ENCODE data around the gene BTBD16.

The BTBD16 gene

GRCh38 chr10:122311716-122312115 is 40.6 kb downstream of the BTBD16 start:
- no peak for DNase-seq (ENCODE audit: low spot score)

DNA sequence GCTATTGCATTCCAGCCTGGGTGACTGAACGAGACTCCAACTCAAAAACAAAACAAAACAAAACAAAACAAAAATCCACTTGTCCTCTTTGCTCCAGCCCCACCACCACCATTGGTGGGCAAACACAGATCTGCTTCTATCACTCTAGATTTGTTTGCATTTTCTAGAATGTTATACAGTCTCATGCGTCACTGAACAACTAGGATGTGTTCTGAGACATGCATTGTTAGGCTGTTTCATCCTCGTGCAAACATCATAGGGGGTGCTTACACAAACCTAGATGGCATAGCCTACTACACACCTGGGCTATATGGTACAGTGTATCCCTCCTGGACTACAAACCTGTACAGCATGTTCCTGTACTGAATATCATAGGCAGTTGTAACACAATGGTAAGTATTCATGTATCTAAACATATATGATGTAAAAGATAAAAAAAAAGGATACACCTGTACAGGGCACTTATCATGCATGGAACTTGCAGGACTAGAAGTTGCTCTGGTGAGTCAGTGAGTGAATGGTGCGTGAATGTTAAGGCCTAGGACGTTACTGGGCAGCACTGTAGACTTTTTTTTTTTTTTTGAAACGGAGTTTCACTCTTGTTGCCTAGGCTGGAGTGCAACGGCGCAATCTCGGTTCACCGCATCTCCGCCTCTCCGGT is 45.3 kb downstream of the BTBD16 start:
- DNase-seq (ENCODE audit: low spot score), result no peak

DNA sequence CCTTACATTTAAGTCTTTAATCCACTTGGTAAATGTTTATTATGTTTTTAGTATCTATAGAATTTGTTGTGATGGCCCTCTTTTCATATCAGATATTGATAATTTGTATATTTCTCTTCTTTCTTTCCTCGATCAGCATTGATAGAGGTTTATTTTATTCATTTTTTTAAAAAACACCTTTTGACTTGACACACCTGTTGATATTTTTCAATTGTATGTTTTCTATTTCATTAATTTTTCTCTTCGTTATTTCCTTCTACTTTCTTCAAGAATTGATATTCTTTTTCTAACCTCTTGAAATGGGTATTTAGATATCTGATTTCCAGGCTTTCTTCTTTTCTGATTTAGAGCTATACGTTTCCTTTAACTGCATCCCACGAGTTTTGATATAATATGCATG is 50.9 kb downstream of the BTBD16 start:
- DNase-seq (ENCODE audit: low spot score), result no peak

GRCh38 chr10:122323189-122323588 is 52.1 kb downstream of the BTBD16 start:
- DNase-seq (ENCODE audit: low spot score), result no peak

DNA sequence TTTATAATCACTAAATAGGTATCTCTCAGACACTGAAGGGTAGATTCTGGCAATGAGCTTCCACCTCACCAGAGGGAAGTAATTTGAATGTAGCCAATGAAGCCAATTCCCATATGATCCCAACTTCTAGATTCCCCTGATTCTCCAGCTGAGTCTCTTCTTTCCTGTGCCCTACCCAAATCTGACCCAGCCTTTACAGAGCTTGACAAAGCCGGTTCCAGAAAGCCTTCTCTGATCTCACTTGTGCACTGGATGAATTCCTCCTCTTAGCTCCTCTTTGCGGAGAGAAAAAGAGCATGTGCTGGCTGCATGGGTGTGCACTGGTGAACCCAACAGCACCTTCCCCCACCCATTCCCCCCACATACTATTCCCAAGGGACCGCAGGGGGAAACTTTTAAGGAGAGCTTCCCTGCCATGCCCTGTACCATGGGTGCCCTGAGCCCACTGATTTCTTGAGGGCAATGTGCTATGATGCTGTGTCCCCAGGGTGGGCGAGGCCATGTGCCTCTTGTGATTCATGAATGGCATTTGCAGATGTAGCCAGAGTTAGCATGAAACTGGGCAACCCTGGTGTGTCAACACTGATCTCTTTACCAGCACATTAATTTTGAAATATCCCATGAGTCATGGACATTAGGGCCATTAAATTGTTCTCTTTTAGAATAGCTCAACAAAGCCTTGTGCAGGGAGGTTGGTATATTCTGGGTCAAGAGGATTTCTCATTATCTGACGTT is 53.0 kb downstream of the BTBD16 start:
- DNase-seq (ENCODE audit: low spot score), result no peak

GRCh38 chr10:122325235-122325634 is 54.1 kb downstream of the BTBD16 start:
- no peak for DNase-seq (ENCODE audit: low spot score)

- DNase-seq (ENCODE audit: low spot score), result no peak
Observed at GRCh38 chr10:122326385-122326784, 55.3 kb downstream of the BTBD16 start.

DNA sequence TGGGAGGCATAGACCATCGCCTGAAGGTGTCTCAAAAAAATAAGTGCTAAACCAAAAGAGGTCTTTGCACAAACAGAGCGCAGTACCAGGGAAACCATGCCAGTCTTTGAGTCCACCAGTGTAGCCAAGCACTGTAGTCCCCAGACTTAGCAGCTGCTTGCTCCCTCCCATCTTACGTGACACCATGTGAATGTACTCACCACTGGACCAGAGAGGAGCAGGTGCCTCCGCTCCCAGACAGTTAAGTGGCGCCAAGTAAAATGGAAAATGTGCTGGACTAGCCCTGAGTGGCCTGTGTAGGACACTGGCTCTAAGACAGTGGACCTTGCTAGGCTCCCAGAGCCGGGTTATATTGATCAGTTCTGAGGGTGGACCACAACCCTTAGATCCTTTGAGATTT is 55.7 kb downstream of the BTBD16 start:
- DNase-seq (ENCODE audit: low spot score), result no peak

DNA sequence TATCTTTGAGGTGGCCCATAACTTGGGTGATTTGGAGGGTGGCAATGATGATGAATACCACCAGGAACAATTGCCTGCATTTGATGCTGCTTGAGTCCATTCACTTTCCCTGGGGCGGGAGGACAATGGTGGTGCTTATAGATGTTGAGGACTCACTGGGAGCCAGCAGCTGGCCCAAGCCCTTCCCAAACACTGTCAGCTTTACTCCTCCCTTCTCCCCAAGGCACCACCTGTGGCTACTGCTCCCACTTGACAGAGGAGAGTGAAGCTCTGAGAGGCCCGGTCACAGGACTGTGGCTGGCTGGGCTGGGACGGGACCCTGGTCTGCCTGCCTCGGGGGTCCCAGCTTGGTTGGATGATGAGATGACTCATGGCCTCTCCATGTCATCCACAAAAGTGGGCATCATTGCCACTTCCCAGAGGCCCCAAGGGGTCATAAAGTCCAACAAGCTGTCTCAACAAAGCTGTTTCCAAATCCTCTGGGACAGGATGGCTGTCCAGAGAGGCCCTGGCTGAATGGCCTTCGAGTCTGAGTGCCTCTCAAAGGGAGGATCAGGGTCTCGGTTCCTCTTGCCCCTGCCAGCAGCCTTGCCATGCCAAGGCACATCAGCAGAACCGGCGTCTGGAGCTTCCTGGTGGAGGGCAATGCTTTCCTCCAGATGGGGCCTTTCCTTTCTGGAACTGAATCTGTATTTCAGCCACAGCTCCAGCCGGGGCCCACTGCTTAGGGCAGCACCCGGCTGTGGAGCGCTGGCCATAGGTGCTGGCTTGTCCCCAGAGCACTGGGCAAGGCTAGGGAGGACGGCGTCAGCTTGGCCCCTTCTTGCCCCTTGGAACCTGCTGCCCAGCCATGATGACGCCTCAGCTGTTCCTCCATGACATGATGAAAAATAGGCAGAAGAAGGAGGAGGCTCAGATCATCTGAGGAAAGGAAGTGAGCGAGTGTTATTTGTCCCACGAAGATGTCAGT is 56.4 kb downstream of the BTBD16 start:
- DNase-seq (ENCODE audit: low spot score), result no peak

GRCh38 chr10:122328676-122329075 is 57.6 kb downstream of the BTBD16 start:
- no peak for DNase-seq (ENCODE audit: low spot score)

DNA sequence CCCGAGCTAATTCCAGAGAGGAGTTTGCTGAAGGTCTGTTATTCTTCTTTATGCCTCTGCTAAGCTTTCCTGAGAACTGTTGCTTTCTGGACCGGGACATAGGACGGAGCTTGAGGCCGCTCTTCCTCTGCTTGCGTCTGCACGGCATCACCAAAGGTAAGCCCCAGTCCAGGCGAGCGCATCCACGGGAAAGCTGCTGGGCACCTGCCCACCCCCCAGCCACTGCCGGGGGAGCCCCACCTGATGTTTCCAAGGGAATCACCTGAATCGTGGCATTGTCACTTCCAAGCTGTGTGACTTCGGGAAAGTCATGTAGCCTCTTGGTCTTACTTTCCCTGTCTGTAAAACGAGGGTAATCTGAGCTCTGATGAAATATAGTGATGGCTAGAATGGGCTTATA is 58.3 kb downstream of the BTBD16 start:
- no peak for DNase-seq (ENCODE audit: low spot score)

DNA sequence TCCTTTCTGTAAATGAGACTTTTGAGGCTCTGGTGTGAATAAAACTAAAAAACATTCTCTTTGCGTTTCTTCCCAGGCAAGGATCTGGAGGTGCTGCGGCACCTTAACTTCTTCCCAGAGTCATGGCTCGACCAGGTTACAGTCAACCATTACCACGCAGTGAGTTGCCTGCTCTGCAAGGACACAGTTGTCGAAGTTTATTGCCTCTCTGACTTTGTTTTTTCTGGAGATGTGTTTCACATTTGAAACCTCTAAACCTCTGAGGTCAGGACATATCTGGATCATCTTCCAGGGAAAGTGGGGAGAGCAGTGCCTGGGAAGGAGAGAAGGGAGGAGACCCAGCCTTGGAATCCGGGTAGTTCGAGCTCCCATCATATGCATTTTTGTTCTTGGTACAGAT is 60.0 kb downstream of the BTBD16 start:
- DNase-seq (ENCODE audit: low spot score), result no peak

DNA sequence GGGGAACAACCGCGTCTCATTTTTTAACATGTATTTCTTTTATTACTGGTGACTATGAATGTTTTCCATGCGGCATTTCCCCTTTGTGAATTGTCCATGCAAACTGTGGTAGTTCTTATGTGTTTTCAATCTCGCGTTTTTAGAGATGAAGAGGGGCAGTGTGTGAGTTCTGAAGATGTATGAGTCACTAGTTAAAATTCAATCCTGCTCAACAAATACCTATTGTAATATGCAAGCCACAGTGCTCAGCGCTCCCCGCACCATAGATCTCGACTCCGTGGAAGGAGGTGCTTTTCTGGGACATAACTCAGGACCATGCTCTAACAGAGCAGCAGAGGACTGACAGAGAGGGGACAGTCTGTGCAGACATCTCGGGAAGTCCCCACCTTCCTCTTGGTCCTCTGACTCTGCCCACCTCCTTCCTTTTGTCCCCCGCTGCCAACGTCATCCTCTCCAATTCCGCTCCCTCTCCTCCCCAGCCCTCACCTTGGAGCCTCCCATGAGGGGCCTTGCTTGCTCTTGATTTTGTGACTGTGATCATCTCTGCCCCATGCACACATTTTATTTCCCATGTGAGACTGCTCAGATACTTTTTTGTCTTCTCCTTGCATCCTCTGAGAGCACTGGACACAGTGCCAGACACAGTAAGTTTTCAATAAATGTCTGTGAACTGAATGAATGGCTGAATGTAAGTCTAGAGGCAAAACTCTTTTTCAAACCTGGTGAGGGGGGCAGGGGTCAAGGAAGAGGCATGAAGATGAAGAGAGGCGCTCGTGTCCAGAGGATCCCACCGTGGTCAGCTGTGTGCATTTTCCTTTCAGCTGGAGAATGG is 60.7 kb downstream of the BTBD16 start:
- peak; percentile 80 for DNase-seq (ENCODE audit: low spot score)

GRCh38 chr10:122333037-122333436 is 61.9 kb downstream of the BTBD16 start:
- DNase-seq (ENCODE audit: low spot score), result no peak

DNA sequence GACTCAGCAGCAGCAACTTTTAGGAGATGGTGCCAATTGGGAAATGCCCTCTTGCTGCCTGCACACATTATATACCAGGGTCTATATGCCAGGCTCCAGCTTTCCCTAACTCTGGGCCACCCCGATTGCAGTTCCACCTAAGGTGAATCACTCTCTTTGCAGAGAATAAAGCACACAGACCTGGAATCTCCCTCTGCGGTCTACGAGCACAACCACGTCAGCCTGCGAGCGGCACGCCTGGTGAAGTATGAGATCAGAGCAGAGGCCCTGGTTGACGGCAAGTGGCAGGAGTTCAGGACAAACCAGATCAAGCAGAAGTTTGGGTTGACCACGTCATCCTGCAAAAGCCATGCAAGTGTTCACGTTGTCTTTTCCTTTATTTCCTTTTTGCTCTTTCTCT is 65.2 kb downstream of the BTBD16 start:
- no peak for DNase-seq (ENCODE audit: low spot score)

DNA sequence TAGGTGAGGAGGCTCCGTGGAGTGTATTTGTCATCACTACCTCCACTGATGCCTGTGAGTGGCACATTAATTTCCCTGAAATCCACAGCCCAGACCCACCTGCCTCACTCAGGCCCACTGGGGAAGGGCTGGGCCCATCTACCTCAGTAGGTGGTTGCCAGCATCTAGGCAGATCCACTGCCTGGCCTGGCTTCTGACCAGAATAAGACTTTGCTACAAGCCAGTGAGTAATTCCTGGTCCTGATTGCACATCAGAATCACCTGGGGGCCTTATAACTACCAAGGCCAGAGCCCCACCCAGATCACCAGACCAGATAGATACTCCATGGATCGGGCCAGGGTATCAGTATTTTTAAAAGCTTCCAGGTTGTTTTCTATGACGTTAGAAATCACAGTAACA is 65.9 kb downstream of the BTBD16 start:
- DNase-seq (ENCODE audit: low spot score), result no peak

- no peak for DNase-seq (ENCODE audit: low spot score)
Observed at GRCh38 chr10:122338609-122339441, 67.7 kb downstream of the BTBD16 start.

GRCh38 chr10:122341141-122341810 is 70.2 kb downstream of the BTBD16 start:
- no peak for DNase-seq (ENCODE audit: low spot score)

DNA sequence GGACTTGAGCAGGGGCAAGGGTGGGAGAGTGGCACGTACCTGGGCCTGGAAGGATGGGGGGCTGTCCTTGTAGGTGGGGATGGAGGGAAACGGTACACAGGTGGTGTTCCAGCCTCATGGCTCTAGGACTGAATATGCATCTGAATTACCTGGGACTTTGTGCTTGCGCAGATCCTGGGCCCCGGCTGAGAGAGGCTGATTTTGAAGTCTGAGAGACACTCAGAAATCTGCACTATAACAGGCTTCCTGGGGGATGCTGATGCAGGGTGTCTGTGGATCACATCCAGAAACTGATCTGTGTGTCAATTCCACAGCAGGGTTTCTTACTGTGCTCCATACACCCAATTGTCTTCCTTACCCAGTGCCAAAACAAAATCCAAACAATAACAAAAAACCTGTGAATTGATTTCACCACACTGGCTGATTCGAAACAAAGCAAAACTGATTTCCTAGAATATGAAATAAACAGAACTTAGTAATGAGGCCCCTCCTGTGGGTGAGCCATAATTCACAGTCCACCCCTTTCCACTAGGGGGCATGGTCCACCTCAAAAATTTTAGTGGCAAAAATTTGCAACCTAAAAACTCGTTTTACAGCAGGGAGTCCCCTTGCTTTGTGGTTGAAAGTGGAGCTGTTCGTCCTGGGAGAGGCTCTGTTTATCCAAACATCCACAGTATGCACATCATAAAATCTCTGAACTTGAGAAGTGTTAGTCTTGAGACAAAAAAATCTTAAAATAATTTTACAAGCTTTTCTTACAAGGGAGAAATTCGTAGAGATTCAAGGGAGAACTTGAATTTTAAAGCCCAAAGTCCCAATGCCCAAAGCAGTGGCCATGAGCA is 71.4 kb downstream of the BTBD16 start:
- peak; percentile 71 for DNase-seq (ENCODE audit: low spot score)
